Thymus (tissue), 11 donors: ENCODE data around the gene CTDNEP1. TPM values are rescaled to one million over a fixed set of nuclear protein-coding genes. Genes with fewer than 3 reads are reported as not detected.
A peak's percentile ranks its signal among the peaks of the same experiment; 100 is the strongest.

Source experiments
- DNase-seq, 9 donors: peaks; one replicate each; pipeline ENCODE4 v3.0.0-alpha.2; 2013; ENCODE audit warnings: low spot score in 9 of 9, low read depth in 6 of 9, missing footprints in 1 of 9
- H3K27ac ChIP-seq, 2 donors: one replicate each; pipeline ENCODE4 v1.5.1; 2013; ENCODE audit warnings: control low read depth in 1 of 2, low read depth in 1 of 2, low read length in 1 of 2, mild to moderate bottlenecking in 1 of 2, moderate library complexity in 1 of 2
- H3K27me3 ChIP-seq, 2 donors: one replicate each; pipeline ENCODE4 v1.5.1; 2013; ENCODE audit warnings: low read length in 1 of 2; ENCODE audit not compliant: control insufficient read depth in 2 of 2, insufficient read depth in 1 of 2
- H3K36me3 ChIP-seq, 2 donors: one replicate each; pipeline ENCODE4 v1.5.1; 2013; ENCODE audit warnings: low read length in 1 of 2, mild to moderate bottlenecking in 1 of 2, moderate library complexity in 1 of 2; ENCODE audit not compliant: control insufficient read depth in 2 of 2, insufficient read depth in 2 of 2
- H3K4me1 ChIP-seq, 2 donors: one replicate each; pipeline ENCODE4 v1.5.1; 2013; ENCODE audit warnings: low read length in 2 of 2; ENCODE audit not compliant: control insufficient read depth in 2 of 2, insufficient read depth in 2 of 2
- H3K4me3 ChIP-seq, 2 donors: one replicate each; pipeline ENCODE4 v1.5.1; 2013; ENCODE audit warnings: low read length in 2 of 2, control low read depth in 1 of 2, mild to moderate bottlenecking in 1 of 2
- H3K9me3 ChIP-seq, 2 donors: one replicate each; pipeline ENCODE4 v1.5.1; 2013; ENCODE audit warnings: low read length in 1 of 2, mild to moderate bottlenecking in 1 of 2; ENCODE audit not compliant: control insufficient read depth in 2 of 2, insufficient read depth in 1 of 2
- WGBS: extraction: QIAGEN DNeasy Blood & Tissue Kit; methylation state at CpG from one replicate; pipeline ENCODE4 v1.1.7; 2013; 5-methylcytosine and 5-hydroxymethylcytosine counted together
- polyA plus RNA-seq: library from polyadenylated mRNA; stranded (reverse); fragments of 200-250 nt; gene quantifications from one replicate; pipeline ENCODE4 v1.2.3, GENCODE V29; 2013
- total RNA-seq: library from RNA; stranded (reverse); fragments of 120-200 nt; gene quantifications from one replicate; pipeline ENCODE4 v1.2.4, GENCODE V29; 2013
- donor health status: healthy.

The CTDNEP1 gene
- total and polyA plus RNA-seq, 2 donors = 19.5 to 79.7 TPM

DNA sequence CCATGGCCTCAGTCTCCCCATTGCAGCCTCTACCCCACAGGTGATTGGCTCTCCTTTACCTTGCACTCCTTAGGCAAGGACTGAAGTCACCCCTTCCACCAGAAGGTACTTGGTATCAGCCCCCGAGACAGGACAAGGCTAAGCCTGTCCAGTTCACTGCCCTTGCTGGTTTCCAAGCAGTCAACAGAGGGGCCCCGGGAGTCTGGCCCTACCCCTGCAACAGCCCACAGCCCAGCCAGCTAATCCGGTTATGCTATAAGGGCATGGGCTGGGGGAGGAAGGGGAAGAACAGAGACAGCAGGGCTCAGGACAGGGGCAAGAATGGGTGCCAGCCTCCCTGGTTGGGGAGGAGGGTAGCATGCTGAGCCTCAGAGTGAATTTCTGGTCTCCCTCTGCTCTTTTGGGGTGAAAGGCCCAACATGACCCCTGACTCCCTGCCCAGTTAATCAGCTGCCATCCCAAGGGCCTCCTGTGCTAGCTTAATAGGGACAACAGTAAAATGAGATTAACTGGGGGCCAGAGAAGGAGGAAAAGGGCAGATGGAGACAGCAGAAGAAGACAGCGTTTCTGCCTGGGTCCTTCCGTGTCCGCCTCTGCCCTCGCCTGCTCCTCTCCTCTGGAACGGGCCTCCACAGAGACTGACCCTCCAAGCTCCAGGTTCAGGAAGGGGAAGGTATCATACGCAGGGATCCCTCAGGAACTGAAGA, 42.6 kb downstream of the CTDNEP1 start:
- Histone ChIP-seq H3K4me1 (peaks cover 9 to 42% of the 10 kb centered on the region in 2 donors), H3K9me3 (no peaks in the 10 kb centered on the region), H3K27ac (no peak overlapping the region), H3K4me3 (no peak overlapping the region), H3K36me3 (peaks cover under 1 to 2% of the 10 kb centered on the region in 2 donors), H3K27me3 (peaks cover 0 to 3% of the 10 kb centered on the region in 2 donors)
- no peak for DNase-seq
- WGBS = 99% methylated on average over 9 of the region's 9 CpGs

DNA sequence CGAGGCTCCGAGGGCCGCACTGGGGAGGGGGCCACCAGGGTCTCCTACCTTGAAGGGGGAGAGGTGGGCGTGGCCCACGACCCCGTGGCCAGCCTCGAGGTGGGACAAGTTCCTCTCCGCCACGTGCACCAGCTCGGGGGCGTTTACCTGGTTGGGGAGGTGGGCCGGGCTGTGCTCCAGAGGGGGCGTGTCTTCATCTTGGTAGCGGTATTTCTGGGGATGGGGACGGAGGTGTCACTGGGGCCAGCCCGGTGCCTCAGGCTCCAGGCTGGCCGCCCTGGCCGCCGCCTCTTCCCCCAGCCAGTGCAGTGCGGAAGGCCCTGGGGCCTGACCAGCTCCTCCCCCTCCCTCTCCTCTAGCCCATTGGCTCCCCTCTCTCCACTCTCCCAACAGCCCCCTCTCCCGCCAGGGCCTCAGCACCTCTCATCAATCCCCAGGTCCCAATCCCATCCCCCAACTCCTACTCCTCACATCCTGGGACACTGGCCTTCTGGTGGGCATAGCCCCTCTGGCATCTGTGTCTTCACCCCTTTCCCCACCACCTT, 43.4 kb downstream of the CTDNEP1 start:
- WGBS = 91% methylated on average over 21 of the region's 21 CpGs
- Histone ChIP-seq H3K27me3 (peaks cover 0 to 3% of the 10 kb centered on the region in 2 donors), H3K4me3 (no peak overlapping the region), H3K36me3 (peaks cover 9% of the 10 kb centered on the region in 2 donors), H3K4me1 (peaks cover 2 to 34% of the 10 kb centered on the region in 2 donors), H3K27ac (no peak overlapping the region), H3K9me3 (no peaks in the 10 kb centered on the region)
- no peak for DNase-seq

GRCh38 chr17:7207120-7208001, 44.2 kb downstream of the CTDNEP1 start:
- WGBS = 97% methylated on average over 24 of the region's 24 CpGs
- peaks cover 2 to 33% of the 10 kb centered on the region in 2 donors for H3K4me1 ChIP-seq
- H3K36me3 ChIP-seq = peaks cover 16% of the 10 kb centered on the region in 2 donors
- H3K9me3 ChIP-seq = no peaks in the 10 kb centered on the region
- no peak overlapping the region for H3K27ac ChIP-seq
- peaks cover 0 to 3% of the 10 kb centered on the region in 2 donors for H3K27me3 ChIP-seq
- no peak overlapping the region for H3K4me3 ChIP-seq
- no peak for DNase-seq

DNA sequence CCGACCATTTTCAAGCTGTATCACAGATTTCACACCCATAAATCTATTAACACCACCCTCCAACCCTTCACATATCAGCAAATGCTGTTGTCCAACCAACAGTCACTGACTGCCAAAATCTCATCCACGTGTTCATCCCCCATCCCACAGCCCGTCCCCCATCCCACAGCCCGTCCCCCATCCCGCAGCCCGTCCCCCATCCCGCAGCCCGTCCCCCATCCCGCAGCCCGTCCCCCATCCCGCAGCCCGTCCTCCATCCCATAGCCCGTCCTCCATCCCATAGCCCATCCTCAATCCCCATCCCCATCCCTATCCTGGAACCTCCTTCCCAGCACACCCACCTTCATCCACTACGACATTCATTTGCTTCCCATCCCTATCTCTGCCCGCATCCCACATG, 46.0 kb downstream of the CTDNEP1 start:
- Histone ChIP-seq H3K4me3 (peak overlapping the region; percentile 49 to 61), H3K36me3 (peaks cover 18 to 30% of the 10 kb centered on the region in 2 donors), H3K4me1 (peaks cover 2 to 23% of the 10 kb centered on the region in 2 donors), H3K27ac (peak overlapping the region; percentile 66 to 80), H3K9me3 (no peaks in the 10 kb centered on the region), H3K27me3 (no peaks in the 10 kb centered on the region)
- WGBS = 87% methylated on average over 15 of the region's 15 CpGs
- no peak for DNase-seq

- Histone ChIP-seq H3K36me3 (peaks cover 18 to 33% of the 10 kb centered on the region in 2 donors), H3K4me1 (peaks cover 2 to 19% of the 10 kb centered on the region in 2 donors), H3K27ac (peak overlapping the region; percentile 66 to 80), H3K4me3 (peak overlapping the region; percentile 49 to 61), H3K9me3 (no peaks in the 10 kb centered on the region), H3K27me3 (no peaks in the 10 kb centered on the region)
- WGBS = under 1% methylated on average over 34 of the region's 34 CpGs
- DNase-seq = peak; percentile 71 to 94 (median 83)
Observed at GRCh38 chr17:7204828-7205461, 46.6 kb downstream of the CTDNEP1 start.

DNA sequence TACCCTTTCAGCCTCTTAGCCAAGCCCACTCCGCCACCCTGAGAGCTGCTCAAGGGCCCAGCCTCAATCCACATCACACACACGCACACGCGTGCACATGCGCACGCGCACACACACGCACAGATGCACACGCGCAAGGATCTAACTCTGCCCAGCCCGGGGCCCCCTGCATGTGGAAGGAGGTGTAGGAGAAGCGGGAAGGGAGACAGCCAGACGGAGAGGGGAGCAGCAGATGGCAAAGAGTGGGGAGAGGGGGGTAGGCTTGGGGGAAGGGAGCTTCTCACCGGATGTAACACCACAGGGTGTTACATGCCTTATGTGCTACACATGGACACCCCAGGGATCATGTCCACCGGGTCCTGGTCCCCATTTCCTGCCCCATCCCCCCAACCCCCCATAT, 47.2 kb downstream of the CTDNEP1 start:
- no peaks in the 10 kb centered on the region for H3K9me3 ChIP-seq
- no peaks in the 10 kb centered on the region for H3K27me3 ChIP-seq
- DNase-seq = no peak
- H3K4me1 ChIP-seq = peaks cover 2 to 19% of the 10 kb centered on the region in 2 donors
- peaks cover 18 to 36% of the 10 kb centered on the region in 2 donors for H3K36me3 ChIP-seq
- peak overlapping the region; percentile 19 to 66 for H3K27ac ChIP-seq
- H3K4me3 ChIP-seq = peak overlapping the region; percentile 49 to 61
- 91% methylated on average over 15 of the region's 15 CpGs for WGBS

DNA sequence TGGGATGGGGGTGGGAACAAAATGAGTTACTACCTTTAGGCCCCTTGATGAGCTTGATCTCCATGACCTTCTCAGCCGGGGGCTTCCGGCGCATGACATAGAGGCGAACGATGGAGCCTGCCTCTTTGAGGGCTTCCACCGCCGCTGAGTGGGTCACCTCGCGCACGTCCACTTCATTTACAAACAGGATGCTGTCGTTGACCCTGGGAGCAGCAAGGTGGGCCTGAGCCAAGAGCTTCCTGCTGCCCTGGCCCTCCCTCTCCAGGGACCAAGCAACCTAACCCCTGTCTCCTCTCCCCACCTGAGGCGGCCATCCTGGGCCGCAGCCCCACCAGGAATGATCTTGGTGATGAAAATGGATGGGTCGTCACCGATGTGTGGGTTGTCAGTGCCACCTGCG, 48.1 kb downstream of the CTDNEP1 start:
- H3K4me1 ChIP-seq = peaks cover 2 to 19% of the 10 kb centered on the region in 2 donors
- no peaks in the 10 kb centered on the region for H3K27me3 ChIP-seq
- 98% methylated on average over 16 of the region's 16 CpGs for WGBS
- no peak for DNase-seq
- no peak overlapping the region for H3K4me3 ChIP-seq
- H3K27ac ChIP-seq = no peak overlapping the region
- peaks cover 18 to 36% of the 10 kb centered on the region in 2 donors for H3K36me3 ChIP-seq
- no peaks in the 10 kb centered on the region for H3K9me3 ChIP-seq

GRCh38 chr17:7196651-7197401, 54.7 kb downstream of the CTDNEP1 start:
- DNase-seq = no peak
- 97% methylated on average over 22 of the region's 22 CpGs for WGBS
- no peaks in the 10 kb centered on the region for H3K27me3 ChIP-seq
- no peaks in the 10 kb centered on the region for H3K9me3 ChIP-seq
- H3K4me1 ChIP-seq = no peaks in the 10 kb centered on the region
- H3K27ac ChIP-seq = no peak overlapping the region
- H3K4me3 ChIP-seq = no peak overlapping the region
- H3K36me3 ChIP-seq = peaks cover 42 to 59% of the 10 kb centered on the region in 2 donors
